GM21529 (cell line): ENCODE results near the gene VSIG10.
"Not testable (repeated sequence)": the region's sequence is repeated elsewhere in the genome, so short reads cannot be mapped to it uniquely, and the experiment has no call there.

ENCODE experiments used
- ATAC-seq: cut with Tn5 transposase; IDR thresholded peaks from one replicate; pipeline ENCODE4 v1.9.1; 2021; ENCODE audit not compliant: unreplicated experiment

Gene VSIG10, protein sequence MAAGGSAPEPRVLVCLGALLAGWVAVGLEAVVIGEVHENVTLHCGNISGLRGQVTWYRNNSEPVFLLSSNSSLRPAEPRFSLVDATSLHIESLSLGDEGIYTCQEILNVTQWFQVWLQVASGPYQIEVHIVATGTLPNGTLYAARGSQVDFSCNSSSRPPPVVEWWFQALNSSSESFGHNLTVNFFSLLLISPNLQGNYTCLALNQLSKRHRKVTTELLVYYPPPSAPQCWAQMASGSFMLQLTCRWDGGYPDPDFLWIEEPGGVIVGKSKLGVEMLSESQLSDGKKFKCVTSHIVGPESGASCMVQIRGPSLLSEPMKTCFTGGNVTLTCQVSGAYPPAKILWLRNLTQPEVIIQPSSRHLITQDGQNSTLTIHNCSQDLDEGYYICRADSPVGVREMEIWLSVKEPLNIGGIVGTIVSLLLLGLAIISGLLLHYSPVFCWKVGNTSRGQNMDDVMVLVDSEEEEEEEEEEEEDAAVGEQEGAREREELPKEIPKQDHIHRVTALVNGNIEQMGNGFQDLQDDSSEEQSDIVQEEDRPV

DNA sequence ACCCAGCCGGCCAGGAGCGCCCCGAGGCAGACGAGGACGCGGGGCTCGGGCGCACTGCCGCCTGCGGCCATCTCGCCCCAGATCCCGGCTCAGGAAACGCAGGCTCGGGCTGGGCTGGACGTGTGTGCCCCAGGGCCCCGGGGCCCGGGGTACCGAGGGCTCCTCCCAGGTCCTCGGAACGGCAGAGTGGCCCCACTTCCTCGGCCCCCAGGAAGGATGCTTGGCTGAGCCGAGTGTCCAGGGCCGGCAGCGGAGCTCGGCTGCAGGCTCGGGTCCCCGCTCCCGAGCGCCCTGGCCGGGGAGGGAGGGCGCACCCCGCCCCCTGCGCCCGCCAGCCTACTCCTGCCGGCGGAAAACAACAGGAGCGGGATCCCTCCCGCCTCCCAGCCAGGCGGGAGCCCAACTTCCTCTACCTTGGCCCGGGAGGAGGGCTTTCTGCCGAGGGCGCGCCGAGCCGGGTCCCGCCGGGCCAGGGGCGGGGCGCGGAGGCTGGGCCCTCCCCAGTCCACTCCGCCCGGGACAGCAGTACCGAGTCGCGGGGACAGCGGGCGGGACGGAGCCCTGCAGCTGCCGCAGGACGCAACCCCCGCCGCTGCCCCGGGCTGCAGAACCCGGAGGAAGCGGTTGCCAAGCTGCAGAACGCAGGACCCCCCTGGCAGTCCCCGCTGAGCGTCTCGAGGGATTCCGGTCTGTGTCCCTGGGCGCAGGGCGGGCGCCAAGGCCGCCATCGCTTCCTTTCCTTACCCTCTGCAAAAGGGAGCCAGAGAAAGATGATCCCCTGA is at the start of gene VSIG10:
Gene VSIG10 (minus strand): TSS at position 411 of the 782 bp plus-strand sequence. CDS start 340 bp downstream, at position 71.
- peak; percentile 44 for ATAC-seq

- ATAC-seq = no peak
Observed at GRCh38 chr12:118151755-118152154, 47.9 kb upstream of the VSIG10 start.

- no peak for ATAC-seq
Observed at GRCh38 chr12:118150625-118151024, 46.8 kb upstream of the VSIG10 start.

- ATAC-seq = no peak
Observed at GRCh38 chr12:118148287-118148686, 44.5 kb upstream of the VSIG10 start.

DNA sequence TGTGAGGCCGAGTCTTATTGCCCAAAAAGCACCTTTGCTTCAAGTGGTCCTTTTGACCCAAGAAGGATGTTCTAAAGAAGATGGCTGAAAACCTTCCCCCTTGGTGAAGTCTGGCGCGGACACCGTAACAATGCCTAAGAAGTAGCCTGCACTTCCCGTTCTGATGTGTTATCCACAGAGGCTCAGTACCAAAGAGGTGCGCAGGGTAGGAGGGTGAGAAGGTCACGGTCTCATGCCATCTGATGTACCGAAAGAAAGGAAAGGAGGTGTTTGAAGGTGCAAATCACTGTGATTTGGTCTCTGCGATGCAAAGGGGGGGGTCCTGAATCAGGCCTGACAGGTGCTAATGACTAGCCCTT is 42.0 kb upstream of the VSIG10 start:
- ATAC-seq = no peak

DNA sequence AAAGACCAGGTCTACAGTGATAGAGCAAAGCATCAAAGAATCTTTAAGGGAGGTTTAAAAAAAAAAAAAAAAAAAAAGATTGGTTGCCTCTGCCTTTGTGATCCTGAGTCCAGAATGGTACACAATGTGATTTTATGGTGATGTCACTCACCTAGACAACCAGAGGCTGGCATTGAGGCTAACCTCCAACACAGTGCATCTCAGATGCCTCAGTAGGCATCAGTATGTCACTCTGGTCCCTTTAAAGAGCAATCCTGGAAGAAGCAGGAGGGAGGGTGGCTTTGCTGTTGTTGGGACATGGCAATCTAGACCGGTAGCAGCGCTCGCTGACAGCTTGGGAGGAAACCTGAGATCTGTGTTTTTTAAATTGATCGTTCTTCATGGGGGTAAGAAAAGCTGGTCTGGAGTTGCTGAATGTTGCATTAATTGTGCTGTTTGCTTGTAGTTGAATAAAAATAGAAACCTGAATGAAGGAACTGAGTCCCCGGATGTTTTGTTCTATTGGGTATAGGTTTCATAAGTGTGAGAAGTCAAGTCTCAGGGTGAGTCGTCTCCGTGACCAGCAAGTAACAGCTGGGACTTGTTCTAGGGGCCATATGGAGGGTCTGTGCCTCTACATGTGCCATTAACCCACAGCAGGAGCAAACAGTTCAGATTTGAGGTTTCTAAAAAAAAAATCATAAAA is 41.4 kb upstream of the VSIG10 start:
- ATAC-seq = no peak

GRCh38 chr12:118144499-118144898 is 40.7 kb upstream of the VSIG10 start:
- no peak for ATAC-seq

DNA sequence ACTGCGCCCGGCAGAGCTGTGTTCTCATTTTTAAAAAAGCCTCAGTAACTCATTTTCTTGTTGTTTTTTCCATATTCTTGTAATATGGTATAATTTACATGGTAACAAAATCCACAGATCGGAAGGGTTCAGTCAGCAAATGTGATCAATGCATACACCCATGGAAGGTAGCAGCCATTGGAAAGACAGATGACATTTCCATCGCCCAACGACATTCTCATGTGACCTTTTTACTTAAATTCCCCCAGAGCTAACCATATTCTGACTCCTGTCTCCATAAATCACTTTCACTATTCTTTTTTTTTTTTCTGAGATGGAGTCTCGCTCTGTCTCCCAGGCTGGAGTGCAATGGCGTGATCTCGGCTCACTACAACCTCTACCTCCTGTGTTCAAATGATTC is 37.0 kb upstream of the VSIG10 start:
- no peak for ATAC-seq

GRCh38 chr12:118137148-118137678 is 33.4 kb upstream of the VSIG10 start:
- no peak for ATAC-seq

DNA sequence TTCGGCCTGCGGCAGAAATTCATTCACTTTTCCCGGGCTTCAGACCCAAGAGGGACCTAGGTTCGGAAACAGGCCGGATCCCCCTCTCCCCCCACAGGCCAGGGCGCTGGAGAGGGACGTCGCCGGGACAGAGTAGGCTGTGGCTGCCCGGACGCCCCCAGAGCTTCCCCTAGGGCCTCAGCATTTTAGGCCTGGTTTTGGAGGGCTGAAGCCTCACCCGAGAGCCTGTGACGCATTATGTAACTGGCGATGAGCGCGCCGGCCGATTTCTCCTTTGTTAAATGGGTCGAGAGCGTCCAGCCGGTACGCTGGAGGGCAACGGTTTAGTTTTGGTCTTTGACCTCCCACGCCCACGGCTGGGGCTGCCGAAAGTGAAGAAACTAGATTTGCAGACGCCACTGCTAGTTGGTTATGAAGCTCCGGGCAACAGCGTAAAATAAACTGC is 32.8 kb upstream of the VSIG10 start:
- peak; percentile 45 for ATAC-seq

DNA sequence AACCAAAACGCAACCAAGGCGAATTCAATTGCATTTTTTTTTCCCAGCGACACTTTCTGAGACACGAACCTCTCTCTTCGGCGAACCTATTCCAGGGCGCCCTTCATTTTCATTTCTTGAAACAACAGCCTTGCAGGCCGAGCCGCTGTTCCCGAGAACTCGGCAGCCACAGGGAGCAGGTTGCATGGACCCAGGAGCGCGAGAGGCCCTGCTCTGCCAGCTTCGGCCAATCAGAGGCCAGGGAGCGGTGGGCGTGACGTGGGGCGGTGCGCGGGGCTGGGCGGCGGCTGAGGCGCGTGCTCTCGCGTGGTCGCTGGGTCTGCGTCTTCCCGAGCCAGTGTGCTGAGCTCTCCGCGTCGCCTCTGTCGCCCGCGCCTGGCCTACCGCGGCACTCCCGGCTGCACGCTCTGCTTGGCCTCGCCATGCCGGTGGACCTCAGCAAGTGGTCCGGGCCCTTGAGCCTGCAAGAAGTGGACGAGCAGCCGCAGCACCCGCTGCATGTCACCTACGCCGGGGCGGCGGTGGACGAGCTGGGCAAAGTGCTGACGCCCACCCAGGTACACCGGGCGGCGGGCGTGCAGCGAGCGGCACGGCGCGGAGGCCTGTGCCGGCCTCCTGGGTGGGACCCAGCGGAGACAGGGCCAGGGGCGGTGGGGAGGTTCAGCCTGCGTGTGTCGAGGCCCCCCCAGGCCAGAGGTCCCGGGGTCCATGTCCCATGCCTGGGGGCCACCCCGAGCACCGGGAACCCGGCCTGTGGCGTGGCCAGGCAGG is 32.2 kb upstream of the VSIG10 start, which contains the start of gene PEBP1:
Gene PEBP1 (plus strand): TSS at position 337 of the 771 bp plus-strand sequence. CDS start 86 bp downstream, at position 423.
- peak; percentile 95 for ATAC-seq

- not testable (repeated sequence) for ATAC-seq
Observed at GRCh38 chr12:118129436-118129835, 25.6 kb upstream of the VSIG10 start.

GRCh38 chr12:118127867-118128266 is 24.1 kb upstream of the VSIG10 start:
- no peak for ATAC-seq

DNA sequence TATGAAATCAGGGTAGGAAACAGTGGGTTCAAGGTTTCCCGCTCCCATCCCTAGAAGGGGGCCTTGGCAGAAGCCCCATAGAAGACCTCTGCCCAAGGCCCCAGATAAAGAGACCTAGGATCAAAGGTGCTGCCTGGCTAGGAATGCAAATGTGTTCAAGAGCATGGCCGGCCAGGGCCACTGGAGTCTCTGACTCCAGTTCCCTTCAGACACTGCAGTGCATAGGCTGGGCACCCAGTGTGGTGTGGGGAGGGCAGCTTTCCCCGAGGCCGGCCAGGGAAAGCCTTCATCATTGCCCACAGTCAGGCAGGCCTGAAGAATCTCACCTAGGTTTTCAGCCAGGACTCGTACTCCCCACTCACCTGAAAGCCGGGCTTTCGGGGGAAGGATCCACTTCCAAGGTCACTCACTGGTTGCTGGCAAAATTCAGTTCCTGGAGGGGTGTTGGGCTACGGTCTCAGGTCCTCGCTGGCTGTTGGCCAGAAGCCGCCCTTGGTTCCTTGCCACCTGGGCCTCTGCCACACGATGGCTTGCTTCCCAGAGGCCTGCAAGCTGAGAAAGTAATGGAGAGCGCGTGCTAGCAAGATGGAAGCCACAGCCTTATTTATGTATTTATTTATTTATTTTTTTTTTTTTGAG is 22.4 kb upstream of the VSIG10 start:
- ATAC-seq = no peak

- ATAC-seq = no peak
Observed at GRCh38 chr12:118125743-118126118, 21.9 kb upstream of the VSIG10 start.

DNA sequence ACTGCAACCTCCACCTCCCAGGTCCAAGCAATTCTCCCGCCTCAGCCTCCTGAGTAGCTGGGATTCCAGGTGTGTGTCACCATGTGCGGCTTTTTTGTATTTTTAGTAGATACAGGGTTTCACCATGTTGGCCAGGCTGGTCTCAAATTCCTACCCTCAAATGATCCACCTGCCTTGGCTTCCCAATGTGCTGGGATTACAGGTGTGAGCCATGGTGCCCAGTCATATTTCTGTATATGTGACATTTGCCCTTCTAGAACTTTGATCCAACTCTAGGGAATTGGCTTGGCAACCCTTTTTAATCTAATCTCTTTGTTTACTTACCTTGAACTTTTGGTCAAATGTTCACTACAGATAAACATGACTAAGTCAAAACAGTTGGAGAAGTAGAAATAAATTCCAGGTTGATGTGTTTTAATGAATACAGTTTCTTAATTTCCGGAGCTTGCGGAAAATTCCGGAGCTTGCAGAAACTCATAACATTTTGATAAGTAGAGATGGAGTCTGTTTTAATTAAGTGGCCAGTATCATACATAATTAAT is 20.6 kb upstream of the VSIG10 start:
- no peak for ATAC-seq

DNA sequence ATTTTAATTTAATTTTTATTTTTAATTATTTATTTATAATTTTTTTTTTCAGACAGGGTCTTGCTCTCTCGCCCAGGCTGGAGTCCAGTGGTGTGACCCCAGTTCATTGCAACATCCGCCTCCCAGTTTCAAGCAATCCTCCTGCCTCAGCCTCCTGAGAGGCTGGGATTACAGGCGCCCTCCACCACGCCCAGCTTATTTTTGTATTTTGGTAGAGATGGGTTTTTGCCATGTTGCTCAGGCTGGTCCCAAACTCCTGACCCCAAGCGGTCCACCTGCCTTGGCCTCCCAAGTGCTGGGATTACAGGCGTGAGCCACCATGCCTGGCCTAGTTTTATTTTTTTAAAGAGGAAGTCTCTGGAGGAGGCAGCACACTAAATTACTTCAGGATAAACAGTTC is 18.5 kb upstream of the VSIG10 start:
- ATAC-seq = no peak

DNA sequence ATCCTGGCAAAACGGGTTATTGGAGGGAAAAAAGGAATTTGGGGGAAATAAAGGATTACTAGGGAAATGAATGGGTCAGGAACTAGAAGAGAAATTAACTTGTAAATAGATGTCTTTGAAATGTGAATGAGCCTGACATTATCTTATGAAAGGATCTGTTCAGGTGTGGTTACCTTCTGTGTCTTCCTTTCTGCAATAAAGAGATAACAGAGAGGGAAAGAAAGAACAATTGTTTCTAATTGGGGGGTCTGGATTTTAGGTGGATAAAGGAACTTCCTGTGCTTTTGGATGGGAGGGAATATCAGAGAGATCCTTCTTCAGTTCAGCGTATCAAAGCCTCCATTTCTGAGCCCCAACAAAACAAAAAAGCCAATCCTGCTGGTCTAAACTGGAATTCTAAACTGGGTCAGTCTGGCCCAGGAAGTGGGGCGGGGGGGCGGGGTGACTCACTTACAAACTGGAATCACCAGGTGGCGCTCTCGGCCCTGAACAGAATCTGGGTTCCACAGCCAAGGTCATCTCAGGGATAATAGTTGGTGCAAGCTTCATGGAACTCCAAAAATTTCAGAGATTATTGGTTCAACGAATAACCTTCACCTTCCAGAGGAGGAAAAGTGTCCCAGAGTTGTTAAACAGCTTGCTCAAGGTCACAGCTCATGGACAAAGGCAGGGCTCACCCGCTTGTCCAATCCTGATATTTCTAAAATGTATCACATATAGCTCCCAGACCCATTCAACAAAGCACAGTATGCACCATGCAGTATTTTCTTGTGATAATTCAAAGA is 17.0 kb upstream of the VSIG10 start:
- peak; percentile 83 for ATAC-seq

DNA sequence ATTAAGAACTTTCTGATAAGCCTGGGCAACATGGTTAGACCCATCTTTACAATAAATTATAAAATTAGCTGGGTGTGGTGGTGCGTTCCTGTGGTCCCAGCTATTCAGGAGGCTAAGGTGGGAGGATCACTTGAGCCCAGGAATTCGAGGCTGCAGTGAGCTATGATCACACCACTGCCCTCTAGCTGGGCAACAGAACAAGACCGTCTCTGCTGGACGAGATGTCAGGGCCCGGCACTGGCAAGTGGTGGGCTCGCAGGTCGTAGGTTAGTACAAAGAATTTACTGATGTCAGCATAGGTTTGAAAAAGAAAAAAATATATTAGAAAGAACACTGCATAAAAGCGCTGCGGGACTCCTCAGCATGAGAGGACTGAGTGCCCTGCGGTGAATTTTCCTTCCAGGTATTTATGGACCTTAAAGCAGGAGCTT is 15.7 kb upstream of the VSIG10 start:
- ATAC-seq = no peak
